Skeletal muscle satellite cell (primary cell): ENCODE results near the gene CARD14.

Source experiments
- H3K27me3 ChIP-seq: 2 replicates; pipeline ENCODE4 v1.7.0; 2013; ENCODE audit warnings: low read length; ENCODE audit not compliant: control insufficient read depth, insufficient read depth
- H3K36me3 ChIP-seq: 2 replicates; pipeline ENCODE4 v1.7.0; 2013; ENCODE audit warnings: mild to moderate bottlenecking, control low read depth, low read length; ENCODE audit not compliant: insufficient read depth
- H3K4me1 ChIP-seq: 2 replicates; pipeline ENCODE4 v1.7.0; 2013; ENCODE audit warnings: low read length; ENCODE audit not compliant: control insufficient read depth, insufficient read depth
- H3K4me2 ChIP-seq: 2 replicates; pipeline ENCODE4 v1.7.0; 2013; ENCODE audit warnings: mild to moderate bottlenecking, low read length
- H3K4me3 ChIP-seq: 2 replicates; pipeline ENCODE4 v1.7.0; 2013; ENCODE audit warnings: low read length
- H3K9ac ChIP-seq: 2 replicates; pipeline ENCODE4 v1.7.0; 2013; ENCODE audit warnings: mild to moderate bottlenecking, low read depth, low read length, moderate library complexity
- H3K9me3 ChIP-seq: replicated peaks from 2 replicates; pipeline ENCODE4 v1.7.0; 2013; ENCODE audit warnings: mild to moderate bottlenecking, control low read depth, low read length

The CARD14 gene

GRCh38 chr17:80222376-80223141 is 52.7 kb downstream of the CARD14 start:
- Histone ChIP-seq H3K4me3 (no peak overlapping the region), H3K9ac (no peak overlapping the region), H3K4me2 (no peak overlapping the region), H3K4me1 (peaks cover 15% of the 10 kb centered on the region), H3K27me3 (no peaks in the 10 kb centered on the region), H3K36me3 (peaks cover 6% of the 10 kb centered on the region), H3K9me3 (no peaks in the 10 kb centered on the region)

GRCh38 chr17:80223142-80223815 is 53.4 kb downstream of the CARD14 start:
- Histone ChIP-seq H3K9ac (no peak overlapping the region), H3K27me3 (no peaks in the 10 kb centered on the region), H3K4me1 (peaks cover 15% of the 10 kb centered on the region), H3K36me3 (no peaks in the 10 kb centered on the region), H3K4me2 (no peak overlapping the region), H3K9me3 (no peaks in the 10 kb centered on the region), H3K4me3 (no peak overlapping the region)

- H3K9ac ChIP-seq, result no peak overlapping the region
- no peaks in the 10 kb centered on the region for H3K27me3 ChIP-seq
- H3K4me3 ChIP-seq, result no peak overlapping the region
- no peaks in the 10 kb centered on the region for H3K9me3 ChIP-seq
- H3K36me3 ChIP-seq, result no peaks in the 10 kb centered on the region
- peaks cover 15% of the 10 kb centered on the region for H3K4me1 ChIP-seq
- H3K4me2 ChIP-seq, result no peak overlapping the region
Observed at GRCh38 chr17:80223838-80224497, 54.1 kb downstream of the CARD14 start.

GRCh38 chr17:80224683-80225082 is 54.9 kb downstream of the CARD14 start:
- no peak overlapping the region for H3K4me2 ChIP-seq
- H3K9me3 ChIP-seq, result no peaks in the 10 kb centered on the region
- H3K4me1 ChIP-seq, result peaks cover 8% of the 10 kb centered on the region
- no peak overlapping the region for H3K4me3 ChIP-seq
- no peaks in the 10 kb centered on the region for H3K27me3 ChIP-seq
- no peak overlapping the region for H3K9ac ChIP-seq
- no peaks in the 10 kb centered on the region for H3K36me3 ChIP-seq

- Histone ChIP-seq H3K27me3 (no peaks in the 10 kb centered on the region), H3K4me1 (peaks cover 6% of the 10 kb centered on the region), H3K4me2 (no peak overlapping the region), H3K9ac (no peak overlapping the region), H3K4me3 (no peak overlapping the region), H3K9me3 (no peaks in the 10 kb centered on the region), H3K36me3 (no peaks in the 10 kb centered on the region)
Observed at GRCh38 chr17:80225230-80225629, 55.4 kb downstream of the CARD14 start.

GRCh38 chr17:80227156-80227555 is 57.3 kb downstream of the CARD14 start:
- H3K4me3 ChIP-seq, result no peak overlapping the region
- no peaks in the 10 kb centered on the region for H3K27me3 ChIP-seq
- H3K4me2 ChIP-seq, result no peak overlapping the region
- H3K4me1 ChIP-seq, result no peaks in the 10 kb centered on the region
- no peak overlapping the region for H3K9ac ChIP-seq
- peaks cover under 1% of the 10 kb centered on the region for H3K9me3 ChIP-seq
- no peaks in the 10 kb centered on the region for H3K36me3 ChIP-seq

- Histone ChIP-seq H3K4me2 (no peak overlapping the region), H3K9ac (no peak overlapping the region), H3K4me3 (no peak overlapping the region), H3K9me3 (peaks cover 5% of the 10 kb centered on the region), H3K36me3 (peaks cover 3% of the 10 kb centered on the region), H3K27me3 (no peaks in the 10 kb centered on the region), H3K4me1 (no peaks in the 10 kb centered on the region)
Observed at GRCh38 chr17:80227666-80228065, 57.8 kb downstream of the CARD14 start.

GRCh38 chr17:80228477-80228876 is 58.6 kb downstream of the CARD14 start:
- peaks cover 8% of the 10 kb centered on the region for H3K36me3 ChIP-seq
- no peaks in the 10 kb centered on the region for H3K27me3 ChIP-seq
- H3K4me1 ChIP-seq, result no peaks in the 10 kb centered on the region
- H3K9me3 ChIP-seq, result peaks cover 8% of the 10 kb centered on the region
- no peak overlapping the region for H3K9ac ChIP-seq
- H3K4me3 ChIP-seq, result no peak overlapping the region
- H3K4me2 ChIP-seq, result no peak overlapping the region

GRCh38 chr17:80229011-80229410 is 59.2 kb downstream of the CARD14 start:
- no peaks in the 10 kb centered on the region for H3K4me1 ChIP-seq
- no peak overlapping the region for H3K4me3 ChIP-seq
- peaks cover 10% of the 10 kb centered on the region for H3K9me3 ChIP-seq
- H3K9ac ChIP-seq, result no peak overlapping the region
- no peak overlapping the region for H3K4me2 ChIP-seq
- H3K27me3 ChIP-seq, result no peaks in the 10 kb centered on the region
- H3K36me3 ChIP-seq, result peaks cover 10% of the 10 kb centered on the region

GRCh38 chr17:80232438-80232837 is 62.6 kb downstream of the CARD14 start:
- Histone ChIP-seq H3K4me2 (no peak overlapping the region), H3K4me1 (no peaks in the 10 kb centered on the region), H3K27me3 (no peaks in the 10 kb centered on the region), H3K4me3 (no peak overlapping the region), H3K9me3 (peaks cover 10% of the 10 kb centered on the region), H3K36me3 (peaks cover 23% of the 10 kb centered on the region), H3K9ac (no peak overlapping the region)

- Histone ChIP-seq H3K4me3 (no peak overlapping the region), H3K36me3 (peaks cover 27% of the 10 kb centered on the region)
Observed at GRCh38 chr17:80233202-80233601, 63.4 kb downstream of the CARD14 start.

More at GRCh38 chr17:80233202-80233601, 63.4 kb downstream of the CARD14 start:
- H3K9me3 ChIP-seq, result peaks cover 10% of the 10 kb centered on the region
- no peak overlapping the region for H3K9ac ChIP-seq
- H3K27me3 ChIP-seq, result no peaks in the 10 kb centered on the region
- no peaks in the 10 kb centered on the region for H3K4me1 ChIP-seq
- no peak overlapping the region for H3K4me2 ChIP-seq
